WTC11 (cell line): Measurements from ENCODE around the gene SLC25A41. TPM values are rescaled to one million over a fixed set of nuclear protein-coding genes. Genes with fewer than 3 reads are reported as not detected.

Experiments
- ATAC-seq: fragments of 200-7000 bp; cut with Tn5 transposase; 2 replicates; pipeline ENCODE4 v1.10.0; 2021; ENCODE audit warnings: mild to moderate bottlenecking, moderate library complexity
- CTCF ChIA-PET: fragments of 300-600 bp; sonication (Branson Sonifier 250); formaldehyde crosslinking; loops from one replicate; lab custom pipeline; 2021; ENCODE audit warnings: antibody characterized with exemption; lab: Charles Lee
- POLR2A ChIA-PET: fragments of 350-600 bp; sonication (Branson Sonifier 250); formaldehyde crosslinking; loops from one replicate; lab custom pipeline; 2021; ENCODE audit warnings: antibody characterized with exemption; lab: Charles Lee
- DNase-seq: peaks from one replicate; pipeline ENCODE4 v3.0.0; 2021; ENCODE audit warnings: low spot score
- H3K27ac Mint-ChIP-seq: 2 replicates; pipeline ENCODE4 v1.8.0; 2021; ENCODE audit warnings: mixed read lengths
- H3K27me3 Mint-ChIP-seq: 2 replicates; pipeline ENCODE4 v1.8.0; 2021; ENCODE audit warnings: low read depth, mild to moderate bottlenecking, moderate library complexity, mixed read lengths
- H3K36me3 Mint-ChIP-seq: 2 replicates; pipeline ENCODE4 v1.8.0; 2021; ENCODE audit warnings: mixed read lengths
- H3K4me1 Mint-ChIP-seq: 2 replicates; pipeline ENCODE4 v1.8.0; 2022; ENCODE audit warnings: mixed read lengths
- H3K4me3 Mint-ChIP-seq: 2 replicates; pipeline ENCODE4 v1.8.0; 2021; ENCODE audit warnings: mild to moderate bottlenecking, moderate library complexity, mixed read lengths
- H3K9me3 Mint-ChIP-seq: 2 replicates; pipeline ENCODE4 v1.8.0; 2021; ENCODE audit warnings: mixed read lengths
- CREB1 ChIP-seq: sonication (generic); formaldehyde crosslinking; IDR thresholded peaks from 2 replicates; pipeline ENCODE4 v1.8.0; 2023; ENCODE audit warnings: mild to moderate bottlenecking, missing genetic modification reagents
- ELF4 ChIP-seq: sonication (generic); formaldehyde crosslinking; IDR thresholded peaks from 2 replicates; pipeline ENCODE4 v1.8.1; 2022; ENCODE audit warnings: low read depth, mild to moderate bottlenecking, moderate library complexity, missing genetic modification reagents
- ESRRA ChIP-seq: sonication (generic); formaldehyde crosslinking; IDR thresholded peaks from 2 replicates; pipeline ENCODE4 v1.8.1; 2022; ENCODE audit warnings: mild to moderate bottlenecking, missing genetic modification reagents, borderline replicate concordance
- ETV6 ChIP-seq: sonication (generic); formaldehyde crosslinking; IDR thresholded peaks from 2 replicates; pipeline ENCODE4 v1.8.1; 2022; ENCODE audit warnings: mild to moderate bottlenecking, missing genetic modification reagents
- FOXP1 ChIP-seq: sonication (generic); formaldehyde crosslinking; IDR thresholded peaks from 2 replicates; pipeline ENCODE4 v1.8.0; 2022; ENCODE audit warnings: missing genetic modification reagents, mild to moderate bottlenecking, moderate library complexity, borderline replicate concordance
- GABPB1 ChIP-seq: sonication (generic); formaldehyde crosslinking; IDR thresholded peaks from 2 replicates; pipeline ENCODE4 v1.8.1; 2023; ENCODE audit warnings: mild to moderate bottlenecking, missing genetic modification reagents
- HMGA2 ChIP-seq: fragments of 250-450 bp; sonication (Bioruptor Pico); IDR thresholded peaks from 2 replicates; pipeline ENCODE4 v1.4.0; 2021; ENCODE audit warnings: mild to moderate bottlenecking, moderate library complexity
- IRF2 ChIP-seq: sonication (generic); formaldehyde crosslinking; IDR thresholded peaks from 2 replicates; pipeline ENCODE4 v1.8.0; 2022; ENCODE audit warnings: low read depth, missing genetic modification reagents, borderline replicate concordance
- JAZF1 ChIP-seq: fragments of 250-450 bp; sonication (Bioruptor Pico); IDR thresholded peaks from 2 replicates; pipeline ENCODE4 v1.9.0; 2021; ENCODE audit warnings: moderate library complexity, mild to moderate bottlenecking, inconsistent platforms
- NFE2L1 ChIP-seq: sonication (generic); formaldehyde crosslinking; IDR thresholded peaks from 2 replicates; pipeline ENCODE4 v1.8.1; 2023; ENCODE audit warnings: missing genetic modification reagents
- OVOL2 ChIP-seq: fragments of 250-450 bp; sonication (Bioruptor Pico); IDR thresholded peaks from 2 replicates; pipeline ENCODE4 v1.9.0; 2021; ENCODE audit warnings: mild to moderate bottlenecking, borderline replicate concordance
- RORB ChIP-seq: fragments of 250-450 bp; sonication (Bioruptor Pico); IDR thresholded peaks from 2 replicates; pipeline ENCODE4 v1.9.0; 2021; ENCODE audit warnings: mild to moderate bottlenecking
- SOX15 ChIP-seq: fragments of 250-450 bp; sonication (Bioruptor Pico); IDR thresholded peaks from 2 replicates; pipeline ENCODE4 v1.9.0; 2021; ENCODE audit warnings: mild to moderate bottlenecking
- TEAD1 ChIP-seq: sonication (generic); formaldehyde crosslinking; IDR thresholded peaks from 2 replicates; pipeline ENCODE4 v1.8.0; 2022; ENCODE audit warnings: mild to moderate bottlenecking, missing genetic modification reagents
- ZNF138 ChIP-seq: sonication (generic); formaldehyde crosslinking; conservative IDR thresholded peaks from 2 replicates; pipeline ENCODE4 v1.8.1; 2022; ENCODE audit warnings: mild to moderate bottlenecking, moderate library complexity, missing genetic modification reagents
- total RNA-seq: library from RNA; stranded (reverse); gene quantifications from 3 replicates; pipeline ENCODE4 v1.2.3, GENCODE V29; 2021
- TF ChIP-seq, protein P1 (sequence below): sonication (generic); formaldehyde crosslinking; conservative IDR thresholded peaks from 2 replicates; pipeline ENCODE4 v1.8.1; 2022; ENCODE audit warnings: mild to moderate bottlenecking, missing genetic modification reagents
- TF ChIP-seq, protein P2 (sequence below): sonication (generic); formaldehyde crosslinking; IDR thresholded peaks from 2 replicates; pipeline ENCODE4 v1.8.1; 2023; ENCODE audit warnings: mild to moderate bottlenecking, missing genetic modification reagents, moderate library complexity
- TF ChIP-seq, protein P3 (sequence below): sonication (generic); formaldehyde crosslinking; IDR thresholded peaks from 2 replicates; pipeline ENCODE4 v1.8.1; 2023; ENCODE audit warnings: mild to moderate bottlenecking, missing genetic modification reagents
- TF ChIP-seq, protein P4 (sequence below): sonication (generic); formaldehyde crosslinking; IDR thresholded peaks from 2 replicates; pipeline ENCODE4 v1.8.1; 2023; ENCODE audit warnings: mild to moderate bottlenecking, missing genetic modification reagents

Gene SLC25A41
- total RNA-seq, 1 experiment from 2014 or later = 0.35 TPM

DNA sequence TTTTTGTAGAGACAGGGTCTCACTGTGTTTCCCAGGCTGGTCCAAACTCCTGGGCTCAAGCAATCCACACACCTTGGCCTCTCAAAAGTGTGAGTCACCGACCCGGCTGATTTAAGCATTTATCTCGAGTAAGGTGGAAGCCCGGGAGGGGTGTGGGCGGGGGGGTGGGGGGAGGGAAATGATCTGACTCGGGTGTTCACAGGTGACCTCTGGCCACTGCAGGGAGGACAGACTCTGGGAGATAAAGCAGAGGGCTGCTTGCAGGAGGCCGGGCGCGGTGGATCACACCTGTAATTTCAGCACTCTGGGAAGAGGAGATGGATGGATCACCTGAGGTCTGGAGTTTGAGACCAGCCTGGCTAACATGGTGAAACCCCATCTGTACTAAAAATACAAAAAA lies 40.1 kb upstream of the SLC25A41 start:
- H3K36me3 Mint-ChIP-seq = no peaks in the 10 kb centered on the region
- peaks cover 4% of the 10 kb centered on the region; the same call in 1 of the 2 replicates for H3K4me1 Mint-ChIP-seq
- no peak overlapping the region for H3K27ac Mint-ChIP-seq
- ChIA-PET POLR2A (no interaction called here), CTCF (no interaction called here)
- no peak for DNase-seq
- H3K27me3 Mint-ChIP-seq = peaks cover 30% of the 10 kb centered on the region
- no peak overlapping the region for H3K4me3 Mint-ChIP-seq
- no peaks in the 10 kb centered on the region for H3K9me3 Mint-ChIP-seq
- no peak for ATAC-seq
- TF ChIP-seq IRF2 (CRISPR knock-in tag) (no peak), TEAD1 (no peak), JAZF1 (CRISPR knock-in tag) (no peak)
- TF ChIP-seq, protein P1, sequence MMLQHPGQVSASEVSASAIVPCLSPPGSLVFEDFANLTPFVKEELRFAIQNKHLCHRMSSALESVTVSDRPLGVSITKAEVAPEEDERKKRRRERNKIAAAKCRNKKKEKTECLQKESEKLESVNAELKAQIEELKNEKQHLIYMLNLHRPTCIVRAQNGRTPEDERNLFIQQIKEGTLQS (CRISPR knock-in tag) = no peak

DNA sequence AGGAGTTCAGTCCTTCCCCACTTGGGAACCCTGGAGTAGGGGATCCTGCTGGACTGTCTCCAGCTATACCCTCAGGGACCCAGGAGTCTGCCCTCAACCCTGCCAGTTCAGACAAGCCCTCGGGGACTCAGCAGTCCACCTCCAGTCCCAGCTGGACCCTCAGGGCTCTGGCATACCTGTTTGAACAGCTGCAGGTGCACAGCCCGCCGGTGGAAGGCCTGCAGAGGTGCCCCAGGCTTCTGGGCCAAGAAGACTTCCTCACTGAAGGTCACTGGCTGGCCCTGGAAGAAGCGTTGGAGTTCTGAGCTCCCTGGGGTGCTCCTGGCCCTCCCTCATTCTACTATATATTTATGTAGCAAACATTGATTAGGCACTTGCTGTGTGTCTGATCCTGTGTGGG lies 39.1 kb upstream of the SLC25A41 start:
- Mint-ChIP-seq H3K9me3 (no peaks in the 10 kb centered on the region), H3K4me1 (peaks cover 7% of the 10 kb centered on the region; the same call in 1 of the 2 replicates), H3K27me3 (peaks cover 30% of the 10 kb centered on the region), H3K36me3 (no peaks in the 10 kb centered on the region; the same call in 1 of the 2 replicates), H3K4me3 (no peak overlapping the region), H3K27ac (no peak overlapping the region)
- DNase-seq = no peak
- TF ChIP-seq NFE2L1 (no peak), ETV6 (no peak), GABPB1 (CRISPR knock-in tag) (no peak), ELF4 (CRISPR knock-in tag) (no peak), HMGA2 (CRISPR knock-in tag) (no peak), SOX15 (no peak), CREB1 (CRISPR knock-in tag) (no peak), FOXP1 (no peak), OVOL2 (CRISPR knock-in tag) (no peak), RORB (CRISPR knock-in tag) (no peak), ZNF138 (CRISPR knock-in tag) (no peak)
- TF ChIP-seq, protein P2, sequence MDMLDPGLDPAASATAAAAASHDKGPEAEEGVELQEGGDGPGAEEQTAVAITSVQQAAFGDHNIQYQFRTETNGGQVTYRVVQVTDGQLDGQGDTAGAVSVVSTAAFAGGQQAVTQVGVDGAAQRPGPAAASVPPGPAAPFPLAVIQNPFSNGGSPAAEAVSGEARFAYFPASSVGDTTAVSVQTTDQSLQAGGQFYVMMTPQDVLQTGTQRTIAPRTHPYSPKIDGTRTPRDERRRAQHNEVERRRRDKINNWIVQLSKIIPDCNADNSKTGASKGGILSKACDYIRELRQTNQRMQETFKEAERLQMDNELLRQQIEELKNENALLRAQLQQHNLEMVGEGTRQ (CRISPR knock-in tag) = no peak
- TF ChIP-seq, protein P3, sequence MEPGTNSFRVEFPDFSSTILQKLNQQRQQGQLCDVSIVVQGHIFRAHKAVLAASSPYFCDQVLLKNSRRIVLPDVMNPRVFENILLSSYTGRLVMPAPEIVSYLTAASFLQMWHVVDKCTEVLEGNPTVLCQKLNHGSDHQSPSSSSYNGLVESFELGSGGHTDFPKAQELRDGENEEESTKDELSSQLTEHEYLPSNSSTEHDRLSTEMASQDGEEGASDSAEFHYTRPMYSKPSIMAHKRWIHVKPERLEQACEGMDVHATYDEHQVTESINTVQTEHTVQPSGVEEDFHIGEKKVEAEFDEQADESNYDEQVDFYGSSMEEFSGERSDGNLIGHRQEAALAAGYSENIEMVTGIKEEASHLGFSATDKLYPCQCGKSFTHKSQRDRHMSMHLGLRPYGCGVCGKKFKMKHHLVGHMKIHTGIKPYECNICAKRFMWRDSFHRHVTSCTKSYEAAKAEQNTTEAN (CRISPR knock-in tag) = no peak
- TF ChIP-seq, protein P4, sequence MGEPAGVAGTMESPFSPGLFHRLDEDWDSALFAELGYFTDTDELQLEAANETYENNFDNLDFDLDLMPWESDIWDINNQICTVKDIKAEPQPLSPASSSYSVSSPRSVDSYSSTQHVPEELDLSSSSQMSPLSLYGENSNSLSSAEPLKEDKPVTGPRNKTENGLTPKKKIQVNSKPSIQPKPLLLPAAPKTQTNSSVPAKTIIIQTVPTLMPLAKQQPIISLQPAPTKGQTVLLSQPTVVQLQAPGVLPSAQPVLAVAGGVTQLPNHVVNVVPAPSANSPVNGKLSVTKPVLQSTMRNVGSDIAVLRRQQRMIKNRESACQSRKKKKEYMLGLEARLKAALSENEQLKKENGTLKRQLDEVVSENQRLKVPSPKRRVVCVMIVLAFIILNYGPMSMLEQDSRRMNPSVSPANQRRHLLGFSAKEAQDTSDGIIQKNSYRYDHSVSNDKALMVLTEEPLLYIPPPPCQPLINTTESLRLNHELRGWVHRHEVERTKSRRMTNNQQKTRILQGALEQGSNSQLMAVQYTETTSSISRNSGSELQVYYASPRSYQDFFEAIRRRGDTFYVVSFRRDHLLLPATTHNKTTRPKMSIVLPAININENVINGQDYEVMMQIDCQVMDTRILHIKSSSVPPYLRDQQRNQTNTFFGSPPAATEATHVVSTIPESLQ (CRISPR knock-in tag) = no peak
- ChIA-PET POLR2A (no interaction called here), CTCF (interaction anchor here (1.4 kb wide), 1 partner anchor 9 kb away, joined by 3 read pairs; the partner anchor contains the start of gene DENND1C)
- no peak for ATAC-seq

DNA sequence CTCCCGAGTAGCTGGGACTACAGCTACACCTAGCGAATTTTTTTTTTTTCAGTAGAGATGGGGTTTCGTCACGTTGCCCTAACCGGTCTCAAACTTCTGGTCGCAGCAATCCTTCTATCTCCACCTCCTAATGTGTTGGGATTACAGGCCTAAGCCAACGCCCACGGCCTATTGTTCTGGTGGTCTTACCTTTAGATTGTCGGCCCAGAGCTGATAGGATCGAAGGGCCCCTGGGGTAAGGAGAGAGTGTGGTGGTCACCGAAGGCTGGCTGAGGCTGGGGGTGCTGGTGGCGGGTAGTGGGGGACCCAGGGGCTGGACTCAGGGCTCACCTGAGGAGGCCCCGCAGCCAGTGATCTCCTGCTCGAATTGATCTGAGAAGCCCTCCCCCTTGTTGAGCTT lies 37.5 kb upstream of the SLC25A41 start:
- Mint-ChIP-seq H3K9me3 (no peaks in the 10 kb centered on the region), H3K4me1 (peaks cover 7% of the 10 kb centered on the region; the same call in 1 of the 2 replicates), H3K36me3 (no peaks in the 10 kb centered on the region; the same call in 1 of the 2 replicates), H3K4me3 (no peak overlapping the region), H3K27ac (no peak overlapping the region), H3K27me3 (peaks cover 28% of the 10 kb centered on the region)
- no peak for DNase-seq
- no peak for TF ChIP-seq ESRRA (CRISPR knock-in tag)
- TF ChIP-seq GABPB1 (CRISPR knock-in tag) = no peak
- ChIA-PET POLR2A (no interaction called here), CTCF (interaction anchor here (0.8 to 1.1 kb wide), 2 partner anchors 10 kb away, joined by 3 read pairs; partner anchors contain the start of gene DENND1C)
- no peak for ATAC-seq
